WTC11 (cell line): Measurements from ENCODE around the gene ANP32B. TPM values are rescaled to one million over a fixed set of nuclear protein-coding genes. Genes with fewer than 3 reads are reported as not detected.

ENCODE experiments used
- ATAC-seq: fragments of 200-7000 bp; cut with Tn5 transposase; 2 replicates; pipeline ENCODE4 v1.10.0; 2021; ENCODE audit warnings: mild to moderate bottlenecking, moderate library complexity
- CTCF ChIA-PET: fragments of 300-600 bp; sonication (Branson Sonifier 250); formaldehyde crosslinking; loops from one replicate; lab custom pipeline; 2021; ENCODE audit warnings: antibody characterized with exemption; lab: Charles Lee
- POLR2A ChIA-PET: fragments of 350-600 bp; sonication (Branson Sonifier 250); formaldehyde crosslinking; loops from one replicate; lab custom pipeline; 2021; ENCODE audit warnings: antibody characterized with exemption; lab: Charles Lee
- DNase-seq: peaks from one replicate; pipeline ENCODE4 v3.0.0; 2021; ENCODE audit warnings: low spot score
- H3K27ac Mint-ChIP-seq: 2 replicates; pipeline ENCODE4 v1.8.0; 2021; ENCODE audit warnings: mixed read lengths
- H3K27me3 Mint-ChIP-seq: 2 replicates; pipeline ENCODE4 v1.8.0; 2021; ENCODE audit warnings: low read depth, mild to moderate bottlenecking, moderate library complexity, mixed read lengths
- H3K36me3 Mint-ChIP-seq: 2 replicates; pipeline ENCODE4 v1.8.0; 2021; ENCODE audit warnings: mixed read lengths
- H3K4me1 Mint-ChIP-seq: 2 replicates; pipeline ENCODE4 v1.8.0; 2022; ENCODE audit warnings: mixed read lengths
- H3K4me3 Mint-ChIP-seq: 2 replicates; pipeline ENCODE4 v1.8.0; 2021; ENCODE audit warnings: mild to moderate bottlenecking, moderate library complexity, mixed read lengths
- H3K9me3 Mint-ChIP-seq: 2 replicates; pipeline ENCODE4 v1.8.0; 2021; ENCODE audit warnings: mixed read lengths
- ATF3 ChIP-seq: sonication (generic); formaldehyde crosslinking; conservative IDR thresholded peaks from 2 replicates; pipeline ENCODE4 v1.8.1; 2022; ENCODE audit warnings: mild to moderate bottlenecking, missing genetic modification reagents
- CREB1 ChIP-seq: sonication (generic); formaldehyde crosslinking; IDR thresholded peaks from 2 replicates; pipeline ENCODE4 v1.8.0; 2023; ENCODE audit warnings: mild to moderate bottlenecking, missing genetic modification reagents
- E2F1 ChIP-seq: sonication (generic); formaldehyde crosslinking; IDR thresholded peaks from 2 replicates; pipeline ENCODE4 v1.8.0; 2022; ENCODE audit warnings: mild to moderate bottlenecking, missing genetic modification reagents
- ERG ChIP-seq: fragments of 250-450 bp; sonication (Bioruptor Pico); IDR thresholded peaks from 2 replicates; pipeline ENCODE4 v1.8.0; 2021; ENCODE audit warnings: mild to moderate bottlenecking
- GTF2I ChIP-seq: fragments of 250-450 bp; sonication (Bioruptor Pico); conservative IDR thresholded peaks from 2 replicates; pipeline ENCODE4 v1.4.0; 2021; ENCODE audit warnings: mild to moderate bottlenecking
- JAZF1 ChIP-seq: fragments of 250-450 bp; sonication (Bioruptor Pico); IDR thresholded peaks from 2 replicates; pipeline ENCODE4 v1.9.0; 2021; ENCODE audit warnings: moderate library complexity, mild to moderate bottlenecking, inconsistent platforms
- MAX ChIP-seq: sonication (generic); formaldehyde crosslinking; IDR thresholded peaks from 2 replicates; pipeline ENCODE4 v1.8.0; 2022; ENCODE audit warnings: mild to moderate bottlenecking, missing genetic modification reagents
- MXD4 ChIP-seq: fragments of 250-450 bp; sonication (Bioruptor Pico); IDR thresholded peaks from 2 replicates; pipeline ENCODE4 v1.8.0; 2021; ENCODE audit warnings: mild to moderate bottlenecking, moderate library complexity, borderline replicate concordance
- MYBL2 ChIP-seq: sonication (generic); formaldehyde crosslinking; IDR thresholded peaks from 2 replicates; pipeline ENCODE4 v1.8.1; 2023; ENCODE audit warnings: mild to moderate bottlenecking, moderate library complexity, missing genetic modification reagents
- NFATC4 ChIP-seq: fragments of 250-450 bp; sonication (Bioruptor Pico); IDR thresholded peaks from 2 replicates; pipeline ENCODE4 v1.9.0; 2021; ENCODE audit warnings: mild to moderate bottlenecking
- NFYB ChIP-seq: sonication (generic); formaldehyde crosslinking; conservative IDR thresholded peaks from 2 replicates; pipeline ENCODE4 v1.8.0; 2022; ENCODE audit warnings: low read depth, missing genetic modification reagents
- NR3C1 ChIP-seq: sonication (generic); formaldehyde crosslinking; conservative IDR thresholded peaks from 2 replicates; pipeline ENCODE4 v1.8.1; 2023; ENCODE audit warnings: low read depth, mild to moderate bottlenecking, missing genetic modification reagents
- PRRX2 ChIP-seq: fragments of 250-450 bp; sonication (Bioruptor Pico); IDR thresholded peaks from 2 replicates; pipeline ENCODE4 v1.8.0; 2021; ENCODE audit warnings: mild to moderate bottlenecking
- SP1 ChIP-seq: sonication (generic); formaldehyde crosslinking; conservative IDR thresholded peaks from 2 replicates; pipeline ENCODE4 v1.8.1; 2022; ENCODE audit warnings: missing genetic modification reagents
- TP53 ChIP-seq: sonication (generic); formaldehyde crosslinking; IDR thresholded peaks from 2 replicates; pipeline ENCODE4 v1.8.1; 2023; ENCODE audit warnings: mild to moderate bottlenecking, missing genetic modification reagents
- ZBTB21 ChIP-seq: sonication (generic); formaldehyde crosslinking; IDR thresholded peaks from 2 replicates; pipeline ENCODE4 v1.8.1; 2023; ENCODE audit warnings: mild to moderate bottlenecking, missing genetic modification reagents, borderline replicate concordance
- ZNF121 ChIP-seq: sonication (generic); formaldehyde crosslinking; IDR thresholded peaks from 2 replicates; pipeline ENCODE4 v1.8.0; 2023; ENCODE audit warnings: missing genetic modification reagents
- ZNF138 ChIP-seq: sonication (generic); formaldehyde crosslinking; conservative IDR thresholded peaks from 2 replicates; pipeline ENCODE4 v1.8.1; 2022; ENCODE audit warnings: mild to moderate bottlenecking, moderate library complexity, missing genetic modification reagents
- ZNF232 ChIP-seq: sonication (generic); formaldehyde crosslinking; IDR thresholded peaks from 2 replicates; pipeline ENCODE4 v1.8.0; 2022; ENCODE audit warnings: mild to moderate bottlenecking, missing genetic modification reagents
- ZNF281 ChIP-seq: sonication (generic); formaldehyde crosslinking; IDR thresholded peaks from 2 replicates; pipeline ENCODE4 v1.8.0; 2023; ENCODE audit warnings: mild to moderate bottlenecking, missing genetic modification reagents
- ZNF416 ChIP-seq: fragments of 250-450 bp; sonication (Bioruptor Pico); IDR thresholded peaks from 2 replicates; pipeline ENCODE4 v1.9.0; 2021; ENCODE audit warnings: mild to moderate bottlenecking, inconsistent platforms
- ZNF423 ChIP-seq: fragments of 250-450 bp; sonication (Bioruptor Pico); IDR thresholded peaks from 2 replicates; pipeline ENCODE4 v2.1.2; 2022; ENCODE audit warnings: mild to moderate bottlenecking, moderate library complexity
- ZNF512 ChIP-seq: sonication (generic); formaldehyde crosslinking; IDR thresholded peaks from 2 replicates; pipeline ENCODE4 v1.8.1; 2022; ENCODE audit warnings: missing genetic modification reagents, borderline replicate concordance
- ZNF532 ChIP-seq: fragments of 250-450 bp; sonication (Bioruptor Pico); IDR thresholded peaks from 2 replicates; pipeline ENCODE4 v1.9.0; 2021; ENCODE audit warnings: mild to moderate bottlenecking, borderline replicate concordance
- total RNA-seq: library from RNA; stranded (reverse); gene quantifications from 3 replicates; pipeline ENCODE4 v1.2.3, GENCODE V29; 2021

The ANP32B gene
- total RNA-seq, 1 experiment from 2014 or later = 150 TPM

GRCh38 chr9:98020476-98021145 lies 37.5 kb downstream of the ANP32B start:
- ChIA-PET POLR2A (no interaction called here), CTCF (interaction anchor here (0.7 to 1.0 kb wide), 3 partner anchors 14 to 98 kb away, joined by 3 read pairs; partner anchors contain the start of gene TRMO)
- H3K4me1 Mint-ChIP-seq = no peaks in the 10 kb centered on the region
- H3K36me3 Mint-ChIP-seq = peaks cover 24% of the 10 kb centered on the region
- TF ChIP-seq NR3C1 (CRISPR knock-in tag) = no peak
- no peak for TF ChIP-seq MAX
- no peak for TF ChIP-seq ZNF281 (CRISPR knock-in tag)
- no peak for TF ChIP-seq TP53
- no peak for TF ChIP-seq ZNF416
- no peak for TF ChIP-seq ZNF512
- TF ChIP-seq E2F1 (CRISPR knock-in tag) = no peak
- no peak for TF ChIP-seq ZNF138 (CRISPR knock-in tag)
- TF ChIP-seq PRRX2 (CRISPR knock-in tag) = no peak
- no peak for TF ChIP-seq MYBL2
- TF ChIP-seq ZNF232 (CRISPR knock-in tag) = no peak
- H3K9me3 Mint-ChIP-seq = no peaks in the 10 kb centered on the region
- no peak for ATAC-seq
- no peak for DNase-seq
- H3K27ac Mint-ChIP-seq = no peak overlapping the region
- H3K4me3 Mint-ChIP-seq = no peak overlapping the region
- H3K27me3 Mint-ChIP-seq = no peaks in the 10 kb centered on the region

GRCh38 chr9:98021306-98022040 lies 38.3 kb downstream of the ANP32B start:
- Mint-ChIP-seq H3K36me3 (peaks cover 17% of the 10 kb centered on the region), H3K27ac (peak overlapping the region; percentile 16), H3K27me3 (no peaks in the 10 kb centered on the region), H3K4me3 (no peak overlapping the region), H3K9me3 (no peaks in the 10 kb centered on the region), H3K4me1 (peaks cover 3% of the 10 kb centered on the region; the same call in 1 of the 2 replicates)
- ATAC-seq (no peak), DNase-seq (no peak)
- ChIA-PET POLR2A (no interaction called here), CTCF (interaction anchor here (0.7 to 1.0 kb wide), 2 partner anchors 13 to 99 kb away, joined by 3 read pairs; partner anchors contain the start of gene TRMO)
- no peak for TF ChIP-seq ZNF121 (CRISPR knock-in tag)
- TF ChIP-seq NFYB (CRISPR knock-in tag) = no peak
- no peak for TF ChIP-seq SP1
- no peak for TF ChIP-seq GTF2I (CRISPR knock-in tag)
- no peak for TF ChIP-seq CREB1 (CRISPR knock-in tag)
- TF ChIP-seq MXD4 (CRISPR knock-in tag) = no peak
- TF ChIP-seq ZNF532 (CRISPR knock-in tag) = no peak
- TF ChIP-seq JAZF1 = no peak
- no peak for TF ChIP-seq ATF3
- no peak for TF ChIP-seq PRRX2 (CRISPR knock-in tag)
- TF ChIP-seq ZNF423 (CRISPR knock-in tag) = no peak
- no peak for TF ChIP-seq NFATC4 (CRISPR knock-in tag)
- TF ChIP-seq ERG (CRISPR knock-in tag) = no peak
- TF ChIP-seq ZBTB21 = no peak
